HG03558 (cell line): ENCODE data around the gene TARBP2.
"Not testable (repeated sequence)": the region's sequence is repeated elsewhere in the genome, so short reads cannot be mapped to it uniquely, and the experiment has no call there.

Experiments used
- ATAC-seq: cut with Tn5 transposase; IDR thresholded peaks from one replicate; pipeline ENCODE4 v1.9.1; 2021; ENCODE audit warnings: moderate number of reproducible peaks; ENCODE audit not compliant: unreplicated experiment; ENCODE audit errors: extremely low read depth

Gene TARBP2

DNA sequence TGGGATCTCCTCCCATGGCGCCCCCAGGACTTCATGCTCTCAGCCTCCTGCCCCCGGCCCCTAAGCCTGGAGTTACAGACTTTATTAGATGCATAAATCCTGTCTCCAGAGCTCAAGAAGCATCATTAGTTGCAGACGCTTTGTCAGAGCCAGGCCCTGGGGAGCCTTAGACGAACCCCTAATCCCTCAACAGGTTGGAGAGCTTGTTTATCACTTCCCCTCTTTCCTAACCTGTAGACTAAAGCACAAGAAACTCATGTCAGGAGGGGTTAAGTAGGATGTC lies 6.5 kb downstream of the TARBP2 start:
- no peak for ATAC-seq

DNA sequence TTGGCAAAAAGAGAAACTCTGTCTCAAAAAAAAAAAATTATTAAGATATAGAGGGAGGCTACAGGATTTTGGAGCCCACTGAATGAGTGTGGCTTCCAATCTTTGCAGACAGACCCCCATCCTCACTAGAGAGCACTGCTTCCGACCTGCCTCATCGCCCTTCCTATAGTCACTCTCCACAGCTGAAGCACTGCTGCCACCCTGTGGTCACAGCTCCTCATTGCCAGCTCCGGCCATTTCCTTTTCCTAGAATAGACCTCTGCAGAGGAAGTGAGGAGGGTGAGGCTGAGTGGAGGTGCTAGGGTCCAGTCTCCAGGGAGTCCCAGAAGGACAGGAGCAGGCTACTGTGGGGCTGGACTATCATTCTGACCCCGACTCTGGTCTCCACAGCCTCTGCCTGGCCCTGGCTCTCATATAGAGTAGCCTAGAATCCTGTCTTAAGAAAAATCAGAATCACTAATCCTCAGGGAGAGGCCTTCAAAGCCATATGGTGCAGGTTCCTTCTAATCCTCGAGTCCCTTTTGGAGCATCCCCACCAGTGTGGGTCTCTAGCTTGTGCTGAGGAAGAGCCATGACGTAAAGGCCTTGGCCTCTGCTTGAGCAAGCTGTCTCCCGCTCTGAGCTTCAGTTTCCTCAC lies 7.6 kb downstream of the TARBP2 start:
- ATAC-seq = peak; percentile 83

DNA sequence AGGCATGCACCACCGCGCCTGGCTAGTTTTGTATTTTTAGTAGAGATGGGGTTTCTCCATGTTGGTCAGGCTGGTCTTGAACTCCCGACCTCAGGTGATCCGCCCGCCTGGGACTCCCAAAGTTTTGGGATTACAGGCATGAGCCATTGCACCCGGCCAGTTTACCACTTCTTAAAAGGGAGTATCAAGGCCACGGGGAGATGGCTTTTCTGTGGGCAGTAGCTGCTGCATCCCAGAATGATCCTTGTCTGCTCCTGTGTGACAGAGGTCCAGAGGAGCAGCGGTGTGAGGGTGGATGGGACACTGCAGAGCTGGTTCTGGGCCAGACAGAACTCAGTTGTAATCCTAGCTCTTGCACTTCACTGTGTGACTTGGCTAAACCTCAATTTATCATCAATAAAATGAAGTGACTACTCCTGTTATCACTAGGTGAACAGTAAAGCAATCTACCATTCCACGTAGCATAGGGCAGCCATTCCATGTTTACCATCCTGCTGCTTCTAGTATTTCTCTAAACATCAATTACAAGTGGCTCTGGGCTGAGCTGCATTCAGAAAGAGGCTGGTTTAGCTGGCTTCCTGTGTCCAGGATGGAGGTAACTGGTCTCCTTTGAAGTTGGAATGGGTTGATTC lies 9.2 kb downstream of the TARBP2 start:
- ATAC-seq = no peak

DNA sequence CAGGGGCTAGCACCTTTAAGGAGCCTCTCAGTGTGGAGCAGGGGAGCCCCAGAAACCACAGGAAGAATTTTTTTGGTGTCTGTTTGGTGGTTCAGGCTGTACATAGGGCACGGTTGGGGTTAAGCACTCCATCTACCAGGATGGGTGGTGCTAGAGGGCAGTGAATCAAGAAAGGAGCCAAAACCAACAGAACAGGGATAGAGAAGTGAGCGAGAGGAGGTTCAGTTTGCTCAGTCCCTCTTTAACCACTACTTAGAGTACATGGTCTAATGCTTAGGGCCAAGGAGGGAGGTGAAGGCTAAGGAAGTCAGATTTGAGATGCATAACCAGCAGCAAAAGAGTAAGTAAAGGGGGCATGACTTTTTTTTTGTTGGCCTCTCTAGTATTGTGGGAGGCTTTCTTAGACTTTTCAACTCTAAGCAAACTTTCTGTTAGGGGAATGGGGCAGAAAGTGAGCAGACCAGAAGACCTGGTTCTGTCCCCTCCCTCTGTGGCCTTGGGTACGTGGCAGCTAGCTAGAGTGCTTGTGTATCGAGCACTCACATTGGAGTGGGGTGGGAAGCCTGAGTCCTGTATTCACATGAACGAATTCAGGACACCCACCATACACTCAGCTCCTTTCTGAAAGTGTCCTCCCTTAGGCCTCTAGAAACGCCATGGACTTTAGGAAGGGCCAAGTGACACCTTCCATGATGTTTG lies 12.8 kb downstream of the TARBP2 start:
- no peak for ATAC-seq

DNA sequence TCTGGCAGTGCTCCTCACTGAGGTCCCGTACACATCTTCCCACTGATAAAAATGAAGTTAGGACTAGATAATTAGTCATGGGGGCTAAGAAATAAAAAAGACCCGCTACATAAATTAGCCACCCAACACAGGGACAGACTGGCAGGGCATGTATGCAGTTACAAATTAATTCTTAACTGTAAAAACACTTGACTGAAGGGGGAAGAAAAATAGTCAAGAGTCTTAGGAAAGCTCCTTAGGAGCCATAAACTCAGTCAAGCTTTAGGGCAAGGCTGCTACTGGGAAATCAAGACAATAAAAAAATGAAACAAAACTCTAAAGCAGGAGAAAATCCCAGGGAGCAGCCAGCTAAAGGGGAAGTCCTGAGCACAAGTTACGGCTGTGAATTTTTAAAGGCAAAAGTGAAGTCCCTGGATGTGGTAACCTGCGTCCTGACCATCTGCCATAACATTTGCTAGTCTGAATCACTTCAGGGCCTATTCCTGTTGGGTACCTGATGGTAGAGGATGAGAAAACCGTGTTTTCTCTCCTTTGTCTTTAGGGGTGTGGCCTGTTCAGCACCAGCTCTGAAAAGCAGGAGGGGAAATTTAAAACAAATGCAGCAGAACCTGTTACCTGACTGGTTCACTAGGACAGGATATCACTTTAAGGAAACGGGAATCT lies 13.7 kb downstream of the TARBP2 start:
- no peak for ATAC-seq

DNA sequence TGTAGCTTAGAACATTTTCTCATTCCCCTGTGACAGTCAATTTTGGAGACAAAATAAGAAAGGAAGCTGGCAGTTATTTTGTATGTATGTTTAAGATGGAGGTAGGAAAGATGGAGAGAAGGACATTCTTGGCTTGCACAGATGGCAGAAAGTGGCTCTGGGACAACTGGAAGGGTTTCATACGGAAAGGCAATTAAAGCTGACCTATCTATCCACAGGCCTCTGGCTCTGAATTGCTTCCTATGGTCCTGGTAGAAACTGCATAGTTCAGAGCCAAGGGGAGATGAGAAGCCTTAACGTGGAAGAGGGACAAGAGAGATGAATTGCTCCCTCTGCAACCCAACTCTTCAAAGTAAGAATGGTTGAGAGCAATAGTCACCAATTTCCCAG lies 14.2 kb downstream of the TARBP2 start:
- ATAC-seq = no peak

DNA sequence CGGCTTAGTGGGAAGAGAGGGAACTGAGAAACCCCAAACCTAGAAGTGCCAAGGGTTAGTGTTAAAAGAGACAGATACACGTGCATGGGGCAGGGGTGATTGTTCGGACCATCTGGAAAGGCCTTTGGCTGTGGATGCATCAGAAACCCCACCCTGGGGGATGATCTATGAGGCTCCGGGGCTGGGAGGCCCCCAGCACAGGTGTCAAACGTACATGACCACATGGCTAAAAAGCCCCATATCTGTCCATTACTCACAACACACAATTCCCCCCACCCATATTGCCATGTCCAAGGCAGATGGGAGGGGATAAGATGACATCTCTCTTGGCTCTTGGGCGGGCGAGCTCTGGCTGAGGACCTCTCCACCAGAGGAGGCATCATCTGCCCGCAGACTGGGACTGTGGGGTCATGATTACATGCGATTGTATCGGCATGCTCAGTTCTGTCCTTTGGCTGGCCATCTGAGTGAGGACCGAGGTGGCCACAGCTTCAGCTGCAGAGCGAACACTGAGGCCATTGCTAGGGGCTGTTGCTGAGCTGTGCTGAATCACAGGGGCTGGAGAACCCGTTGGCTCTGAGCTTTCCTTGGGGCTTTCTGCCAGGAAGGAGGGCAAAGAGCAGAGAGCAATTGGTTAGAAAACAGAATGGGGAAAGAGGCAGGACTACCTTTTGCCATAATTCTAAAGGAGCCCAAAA lies 15.8 kb downstream of the TARBP2 start:
- ATAC-seq = no peak

DNA sequence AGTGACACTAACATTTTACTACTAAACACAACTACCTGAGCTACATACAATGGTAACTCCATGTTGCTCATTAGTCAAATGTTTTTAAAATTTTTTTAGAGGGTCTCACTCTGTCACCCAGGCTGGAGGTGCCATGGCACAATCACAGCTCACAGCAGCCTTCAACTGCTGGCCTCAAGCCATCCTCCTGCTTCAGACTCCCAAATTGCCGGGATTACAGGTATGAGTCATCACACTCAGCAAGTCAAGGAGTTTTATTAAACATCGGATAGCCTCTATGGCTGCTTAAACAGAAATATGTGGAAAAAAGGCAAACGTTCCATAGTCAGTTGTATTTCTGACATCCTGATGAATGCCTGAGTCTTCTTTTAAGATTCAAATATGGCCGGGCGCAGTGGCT lies 17.3 kb downstream of the TARBP2 start:
- ATAC-seq = no peak

DNA sequence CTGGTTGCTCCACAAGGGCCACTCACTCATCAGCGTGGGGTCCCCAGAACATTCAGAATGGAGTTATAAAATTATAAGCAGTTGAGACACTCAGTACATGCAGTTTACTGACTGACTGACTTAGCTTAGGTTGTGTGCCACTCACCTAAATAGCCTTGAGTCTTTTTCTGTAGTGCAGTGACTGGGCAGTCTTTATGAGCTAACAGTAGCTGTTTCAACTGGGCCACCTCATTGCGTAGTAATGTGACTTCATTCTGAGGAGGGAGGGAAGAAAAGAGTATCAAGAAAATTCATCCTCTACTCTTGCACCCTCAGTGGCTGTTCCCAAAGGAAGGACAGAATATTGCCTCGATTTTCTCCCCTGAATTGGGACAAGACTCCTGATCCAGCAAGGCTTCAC lies 22.0 kb downstream of the TARBP2 start:
- ATAC-seq = no peak

DNA sequence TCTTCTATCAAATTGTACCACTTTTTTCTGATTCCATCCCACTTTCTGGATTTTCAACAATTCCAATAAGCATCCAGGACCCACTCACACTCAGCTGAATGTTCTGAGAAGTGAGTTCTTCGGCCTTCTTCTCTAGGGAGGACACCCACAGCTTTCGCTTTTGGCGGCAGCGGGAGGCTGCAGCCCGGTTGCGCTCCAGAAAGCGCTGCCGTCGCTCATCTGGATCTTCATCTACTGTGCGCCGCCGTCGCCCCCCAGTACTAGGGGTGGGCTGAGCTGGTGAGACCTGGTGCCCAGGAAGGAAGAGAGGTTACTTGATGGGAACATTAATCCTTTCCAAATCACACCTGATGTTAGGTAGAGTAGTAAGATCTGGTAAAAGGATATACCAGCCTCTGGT lies 23.4 kb downstream of the TARBP2 start:
- ATAC-seq = no peak

DNA sequence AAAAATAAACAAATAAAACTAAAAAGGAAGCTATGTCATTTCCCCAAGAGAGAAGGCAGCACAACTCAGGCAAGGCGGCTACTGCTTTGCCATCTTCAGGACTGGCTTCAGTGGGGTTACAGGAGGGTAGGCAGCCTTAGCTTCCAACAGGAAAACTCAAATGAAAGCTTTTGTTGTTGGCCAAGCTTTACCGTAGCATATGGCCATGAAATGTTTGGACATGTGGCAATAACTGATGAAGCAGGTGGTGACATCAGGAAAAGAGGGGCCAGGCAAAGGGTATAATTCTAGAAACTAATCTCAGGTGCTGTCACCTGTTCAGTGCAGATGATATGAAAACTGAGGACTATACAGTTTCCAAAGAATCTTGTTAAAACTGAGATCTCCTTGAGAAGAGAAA lies 29.0 kb downstream of the TARBP2 start:
- no peak for ATAC-seq

DNA sequence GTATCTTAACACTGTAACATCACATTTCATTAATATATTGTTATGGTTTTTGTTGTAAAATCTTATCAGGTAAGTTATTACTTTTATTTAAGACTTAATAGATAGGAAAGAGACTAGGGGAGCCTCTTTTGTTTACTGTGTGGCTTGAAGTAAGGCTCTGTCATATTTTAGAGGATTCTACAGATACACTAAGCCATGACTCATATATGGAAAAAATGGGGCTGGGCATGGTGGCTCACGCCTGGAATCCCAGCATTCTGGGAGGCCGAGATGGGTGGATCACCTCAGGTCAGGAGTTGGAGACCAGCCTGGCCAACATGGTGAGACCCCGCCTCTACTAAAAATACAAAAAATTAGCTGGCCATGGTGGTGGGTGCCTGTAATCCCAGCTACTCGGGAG lies 29.8 kb downstream of the TARBP2 start:
- ATAC-seq = no peak

DNA sequence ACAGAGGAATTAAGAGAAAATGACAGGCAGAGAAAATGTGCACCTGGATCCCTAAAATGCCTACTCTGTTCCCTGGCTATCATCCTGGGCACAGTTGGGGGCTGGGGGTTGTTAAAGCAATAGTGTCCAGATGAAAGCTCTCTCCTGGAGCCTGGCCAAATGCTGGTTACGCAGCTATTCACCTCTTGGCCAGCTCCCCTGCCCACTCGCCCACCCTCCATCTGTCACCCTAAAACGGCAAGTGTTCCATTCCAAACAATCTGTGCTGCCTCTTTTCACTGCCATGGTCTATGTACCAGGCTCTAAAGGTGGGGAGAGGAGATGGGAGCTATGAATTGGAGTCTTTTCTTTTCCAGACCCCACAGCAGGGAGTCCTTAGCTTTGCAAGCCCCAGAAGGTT lies 30.9 kb downstream of the TARBP2 start:
- ATAC-seq = no peak

DNA sequence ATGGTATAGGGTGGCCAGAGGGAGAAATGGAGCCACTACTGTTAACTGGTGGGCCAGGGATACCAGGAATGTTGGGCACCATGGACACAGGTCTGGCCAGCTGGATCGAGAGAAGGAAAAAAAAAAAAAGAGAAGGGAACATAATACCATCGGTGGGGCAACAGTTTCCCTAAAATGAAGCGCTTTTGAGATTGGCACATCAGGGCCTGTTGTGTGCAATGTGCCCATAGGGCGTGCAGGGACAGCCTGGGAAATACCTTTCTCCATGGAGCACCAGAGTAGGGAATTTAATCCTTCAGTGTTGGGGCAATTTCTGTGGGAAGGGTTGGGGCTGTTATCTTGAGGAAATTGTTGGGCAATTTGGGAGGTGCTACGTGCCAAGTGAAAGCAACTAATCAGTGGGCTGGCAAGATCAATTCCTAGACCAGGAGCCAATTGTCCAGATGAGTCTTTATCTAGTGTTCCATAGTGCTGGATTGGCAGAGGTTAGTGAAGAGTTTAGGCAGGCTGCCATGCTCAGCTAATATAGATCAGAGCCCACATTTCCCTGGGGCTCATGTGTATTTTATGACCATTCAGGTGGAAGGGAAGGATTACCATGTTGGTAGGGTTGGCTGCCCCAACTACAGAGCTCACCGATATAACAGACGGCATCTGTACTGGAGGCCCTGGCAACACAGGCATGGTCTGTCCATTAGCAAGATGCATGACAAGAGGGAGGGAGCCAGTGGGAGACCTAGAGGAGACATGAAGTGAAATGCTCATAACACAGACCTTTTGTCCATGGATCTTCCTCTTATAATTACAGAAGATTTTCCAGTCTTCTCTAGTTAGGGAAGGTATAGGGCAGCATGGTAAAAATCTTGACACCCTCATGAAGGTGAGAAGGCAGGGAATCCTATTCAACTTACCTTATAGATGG lies 31.7 kb downstream of the TARBP2 start:
- no peak for ATAC-seq

DNA sequence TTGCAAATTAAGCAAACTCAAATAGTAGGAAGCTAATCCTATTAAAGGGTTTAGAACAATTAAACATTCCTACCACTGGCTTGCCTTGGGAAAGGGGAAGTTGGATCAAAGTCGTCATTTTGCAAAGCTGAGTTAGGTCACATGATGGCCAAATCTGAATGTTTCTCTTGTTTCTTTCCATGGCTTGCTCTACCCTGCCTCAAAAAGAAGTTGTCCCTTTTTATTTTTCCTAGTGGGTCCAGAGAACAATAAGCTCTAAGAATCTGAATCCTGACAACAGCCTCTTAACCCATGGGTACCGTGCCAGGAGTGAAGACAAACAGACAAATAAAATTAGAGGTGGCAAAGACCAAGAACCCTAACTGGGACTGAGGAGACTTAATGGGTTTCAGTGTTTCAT lies 32.4 kb downstream of the TARBP2 start:
- ATAC-seq = no peak

DNA sequence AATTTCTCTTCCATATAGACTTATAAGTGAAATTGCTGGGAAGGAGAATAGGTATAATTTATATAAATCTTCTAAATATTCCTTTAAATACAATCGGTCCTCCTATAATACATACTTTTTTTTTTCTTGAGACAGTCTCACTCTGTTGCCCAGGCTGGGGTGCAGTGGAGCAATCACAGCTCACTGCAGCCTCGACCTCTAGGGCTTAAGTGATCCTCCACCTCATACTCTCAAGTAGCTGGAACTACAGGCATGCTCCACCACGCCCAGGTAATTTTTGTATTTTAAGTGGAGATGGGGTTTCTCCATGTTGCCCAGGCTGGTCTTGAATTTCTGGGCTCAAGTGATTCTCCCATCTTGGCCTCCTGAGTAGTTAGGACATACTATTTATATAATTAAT lies 35.9 kb downstream of the TARBP2 start:
- no peak for ATAC-seq

DNA sequence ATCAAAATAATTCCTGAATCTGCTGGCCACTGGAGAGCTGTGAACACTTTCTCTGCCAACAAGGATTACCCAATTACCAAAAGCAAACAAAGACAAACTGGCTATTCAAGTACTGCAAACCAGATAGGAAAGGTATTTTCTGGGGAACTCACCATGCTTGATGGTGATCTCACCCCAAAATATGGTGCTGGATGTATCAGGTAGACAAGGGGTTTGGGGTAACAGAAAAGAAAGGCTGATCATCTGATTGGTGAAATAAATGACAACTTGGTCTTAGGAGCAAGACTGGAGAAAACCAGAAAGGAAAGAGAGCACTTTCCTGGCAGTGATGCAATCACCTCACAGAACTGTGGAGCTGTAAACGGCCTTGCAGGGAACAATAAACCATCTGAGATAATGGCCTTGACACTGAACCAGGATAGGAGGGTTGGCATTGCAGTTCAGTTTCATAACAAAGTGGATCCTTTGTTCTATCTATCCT lies 37.2 kb downstream of the TARBP2 start:
- no peak for ATAC-seq

DNA sequence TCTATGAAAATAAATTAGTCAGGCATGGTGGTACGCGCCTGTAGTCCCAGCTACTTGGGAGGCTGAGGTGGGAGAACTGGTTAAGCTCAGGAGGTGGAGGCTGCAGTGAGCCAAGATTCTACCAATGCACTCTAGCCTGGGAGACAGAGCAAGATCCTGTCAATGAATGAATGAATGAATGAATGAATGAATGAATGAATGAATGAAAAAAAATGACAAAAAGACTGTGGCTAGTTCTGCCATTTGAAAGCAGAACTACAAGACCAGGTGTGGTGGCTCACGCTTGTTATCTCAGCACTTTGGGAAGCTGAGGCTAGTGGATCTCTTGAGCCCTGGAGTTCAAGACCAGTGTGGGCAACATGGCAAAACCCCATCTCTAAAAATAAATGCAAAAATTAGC lies 38.4 kb downstream of the TARBP2 start:
- no peak for ATAC-seq

DNA sequence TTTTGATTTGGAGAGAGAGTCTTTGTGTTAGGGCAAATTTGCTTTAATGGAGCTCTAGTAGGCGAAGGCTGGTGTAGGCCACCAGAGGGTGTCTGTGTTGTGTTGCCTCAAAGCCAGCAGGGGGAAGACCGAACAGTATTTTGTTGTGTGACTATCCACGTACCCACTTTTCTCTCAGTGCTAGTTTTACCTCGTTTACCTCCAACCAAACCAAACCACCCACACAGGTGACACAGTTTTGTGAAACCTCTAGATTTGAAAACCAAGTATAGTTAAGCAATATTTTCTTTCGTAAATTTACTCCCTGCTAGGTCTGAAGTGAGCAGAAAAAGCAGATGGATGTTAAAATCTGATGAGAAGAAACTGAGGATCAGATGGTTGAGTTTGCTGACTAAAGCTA lies 42.5 kb downstream of the TARBP2 start:
- peak; percentile 56 for ATAC-seq

DNA sequence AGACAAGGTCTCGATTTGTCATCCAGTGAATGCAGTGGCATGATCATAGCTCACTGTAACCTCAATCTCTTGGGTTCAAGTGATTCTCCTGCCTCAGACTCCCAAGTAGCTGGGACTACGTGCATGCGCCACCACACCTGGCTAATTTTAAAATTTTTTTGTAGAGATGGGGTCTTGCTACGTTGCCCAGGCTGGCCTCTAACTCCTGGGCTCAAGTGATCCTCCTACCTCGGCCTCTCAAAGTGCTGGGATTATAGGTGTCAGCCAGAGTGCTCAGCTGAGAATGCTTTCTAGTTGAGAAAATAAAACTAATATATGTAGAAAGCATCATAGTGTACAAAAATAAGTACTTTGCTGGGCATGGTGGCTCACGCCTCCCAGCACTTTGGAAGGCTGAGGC lies 47.3 kb downstream of the TARBP2 start:
- ATAC-seq = not testable (repeated sequence)
